ENCODE results near the gene GPSM1.

The GPSM1 gene

DNA sequence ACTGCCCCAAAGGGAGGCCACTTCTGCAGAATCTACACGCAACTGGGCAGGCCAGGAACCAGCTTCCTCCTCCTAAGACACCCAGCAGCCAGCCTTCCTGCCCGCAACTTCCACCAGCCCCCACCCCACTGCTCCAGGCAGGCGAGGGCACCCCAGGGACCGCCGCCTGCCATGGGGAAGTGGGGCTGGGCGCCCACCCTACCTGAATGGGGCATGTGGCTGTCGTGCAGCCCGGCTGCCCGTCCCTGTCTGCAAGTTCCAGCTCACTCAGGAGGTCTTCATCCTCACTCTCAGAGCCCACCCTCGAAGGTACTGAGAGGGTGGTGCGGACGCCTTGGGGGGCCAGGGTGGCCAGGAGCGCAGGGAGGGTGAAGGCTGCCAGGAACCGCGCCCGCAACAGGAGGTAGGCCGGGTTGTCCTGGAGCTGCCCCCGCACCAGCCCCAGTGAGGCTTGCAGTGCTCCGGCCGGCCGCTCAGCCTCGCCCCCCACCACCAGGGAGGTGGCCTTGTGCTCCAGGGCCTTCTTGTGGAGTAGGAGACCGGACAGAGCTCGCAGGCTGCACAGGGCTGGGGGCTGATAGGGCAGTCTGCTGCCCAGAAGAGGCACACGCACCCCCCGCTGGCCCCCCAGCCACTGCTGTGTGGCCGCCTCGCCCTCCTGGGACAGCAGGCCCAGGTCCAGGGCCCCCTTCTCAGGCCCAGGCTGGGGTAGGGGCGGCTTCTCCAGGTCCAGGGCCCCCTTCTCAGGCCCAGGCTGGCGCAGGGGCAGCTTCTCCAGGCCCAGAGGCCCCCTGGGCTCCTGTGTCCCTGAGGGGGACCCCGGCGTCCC, 50.2 kb downstream of the GPSM1 start:
- DNase-seq (ENCODE audit: low read depth): no peak

DNA sequence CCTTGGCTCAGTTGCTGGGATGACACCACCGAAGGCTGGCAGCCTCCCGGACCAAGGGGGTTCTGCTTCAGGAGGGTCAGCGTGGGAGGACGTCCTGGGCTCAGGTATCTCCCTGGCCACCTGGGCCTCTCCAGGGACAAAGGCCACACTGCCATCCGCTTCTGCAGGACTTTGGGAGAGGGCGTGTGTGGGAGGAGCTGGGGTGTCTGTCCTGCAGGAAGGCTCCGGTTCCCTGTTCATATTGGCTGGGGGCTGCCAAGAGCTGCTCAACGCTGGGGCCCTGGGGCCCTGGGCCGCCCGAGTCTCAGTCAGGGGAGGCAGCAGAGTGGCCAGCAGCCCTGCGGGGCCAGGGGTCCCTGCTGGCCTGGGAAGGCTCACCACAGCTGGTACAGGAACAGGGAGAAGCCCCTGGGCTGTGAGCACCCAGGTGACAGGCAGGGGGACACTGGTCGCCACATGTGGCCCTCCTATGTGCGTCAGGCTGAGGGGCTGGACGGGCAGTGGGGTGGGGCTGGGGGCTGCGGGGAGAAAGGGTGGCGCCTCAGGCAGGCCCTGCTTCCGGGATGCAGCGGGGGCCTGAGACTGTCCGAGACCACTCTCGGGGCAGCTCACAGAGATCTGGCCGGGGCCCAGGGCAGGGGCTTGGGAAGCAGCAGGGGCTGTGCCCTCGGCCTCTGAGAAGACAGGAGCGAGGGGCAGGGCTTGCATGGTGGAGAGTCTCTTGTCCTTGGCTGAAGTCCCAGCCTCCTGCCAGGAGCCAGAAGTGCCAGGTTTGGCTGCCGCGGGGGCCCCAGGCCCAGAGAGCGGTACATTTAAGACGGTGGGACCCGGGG, 51.0 kb downstream of the GPSM1 start:
- DNase-seq (ENCODE audit: low read depth): no peak

GRCh38 chr9:136379003-136379287, 51.6 kb downstream of the GPSM1 start:
- DNase-seq (ENCODE audit: low read depth): no peak

GRCh38 chr9:136379401-136379800, 52.1 kb downstream of the GPSM1 start:
- DNase-seq (ENCODE audit: low read depth): no peak

DNA sequence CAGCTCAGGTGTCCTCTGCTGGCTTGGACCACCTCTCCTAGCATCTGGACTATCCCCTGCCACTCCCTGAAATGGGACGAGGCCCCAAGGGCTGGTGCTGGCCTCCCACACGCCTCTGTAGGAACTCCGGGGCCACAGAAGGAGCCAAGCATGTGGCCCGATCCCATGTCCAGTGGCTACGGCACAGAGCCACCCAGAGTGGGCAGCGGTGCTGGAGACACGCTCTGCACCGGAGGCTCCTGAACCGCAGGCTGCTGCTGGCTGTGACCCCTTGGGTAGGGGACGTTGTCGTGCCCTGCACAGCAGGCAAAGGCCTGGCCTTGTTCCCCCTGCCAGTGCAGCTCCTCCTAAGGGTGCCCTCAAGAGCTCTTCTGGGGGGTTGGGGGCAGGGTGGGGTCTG, 52.6 kb downstream of the GPSM1 start:
- DNase-seq (ENCODE audit: low read depth): no peak

GRCh38 chr9:136380381-136380780, 53.0 kb downstream of the GPSM1 start:
- no peak for DNase-seq (ENCODE audit: low read depth)

GRCh38 chr9:136381311-136381710, 54.0 kb downstream of the GPSM1 start:
- no peak for DNase-seq (ENCODE audit: low read depth)

- no peak for DNase-seq (ENCODE audit: low read depth)
Measured at GRCh38 chr9:136381966-136382513, 54.7 kb downstream of the GPSM1 start.

DNA sequence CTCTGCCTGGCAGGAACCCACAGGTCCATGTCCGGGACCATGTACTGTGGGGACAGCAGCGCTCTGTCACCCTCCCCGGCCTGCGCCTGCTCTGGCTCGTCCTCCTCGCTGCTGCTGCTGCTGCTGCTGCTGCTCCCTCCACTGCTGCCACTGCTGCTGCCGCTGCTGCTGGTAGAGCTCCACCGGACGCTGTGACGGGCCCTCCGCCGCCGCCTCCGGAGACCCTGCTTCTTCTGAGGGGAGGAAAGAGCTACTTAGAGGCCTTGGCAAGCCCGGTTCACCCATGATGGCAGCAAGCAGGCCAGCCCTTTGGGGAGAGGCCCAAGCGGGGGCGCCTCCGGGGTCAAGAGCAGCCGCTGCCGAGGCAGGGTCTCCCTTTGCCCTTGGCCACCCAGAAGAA, 56.1 kb downstream of the GPSM1 start:
- no peak for DNase-seq (ENCODE audit: low read depth)

GRCh38 chr9:136385015-136385414, 57.7 kb downstream of the GPSM1 start:
- no peak for DNase-seq (ENCODE audit: low read depth)

- DNase-seq (ENCODE audit: low read depth): no peak
Measured at GRCh38 chr9:136386018-136386417, 58.7 kb downstream of the GPSM1 start.

DNA sequence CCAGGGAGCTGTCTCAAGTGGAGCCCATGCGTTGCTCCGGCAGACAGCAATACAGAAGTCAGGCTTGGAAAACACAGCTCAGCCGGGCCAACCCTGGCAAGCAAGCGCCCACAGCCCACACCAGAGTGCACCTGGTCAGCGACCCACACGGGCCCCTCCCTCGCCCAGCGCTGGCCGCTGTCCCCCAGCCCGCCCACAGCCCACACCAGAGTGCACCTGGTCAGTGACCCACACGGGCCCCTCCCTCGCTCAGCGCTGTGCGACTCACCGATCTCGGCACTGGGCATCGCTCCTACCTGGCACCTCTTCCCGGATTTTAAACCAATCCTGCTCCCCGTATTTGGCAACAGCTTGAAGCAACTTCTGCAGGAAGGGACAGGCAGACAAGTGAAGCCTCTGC, 59.9 kb downstream of the GPSM1 start:
- no peak for DNase-seq (ENCODE audit: low read depth)

DNA sequence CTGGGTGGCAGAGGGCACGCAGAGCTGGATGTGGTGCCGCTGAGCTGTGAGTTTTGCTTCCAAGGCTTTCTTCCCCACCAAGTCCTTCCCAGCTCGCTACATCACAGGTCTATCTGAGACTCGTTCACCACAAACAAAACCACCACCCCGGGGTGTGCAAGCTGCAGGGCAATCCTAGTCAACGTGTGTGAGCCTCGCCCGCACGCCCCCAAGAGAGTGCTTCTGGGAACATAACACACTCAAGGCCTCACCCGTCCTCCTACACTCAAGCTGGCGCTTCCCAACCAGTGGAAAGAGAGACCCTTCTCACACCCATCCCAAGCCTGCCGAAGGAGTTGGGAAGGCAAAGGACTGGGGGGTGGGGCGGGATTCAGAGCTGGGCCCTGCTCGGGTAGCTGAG, 62.1 kb downstream of the GPSM1 start:
- DNase-seq (ENCODE audit: low read depth): no peak

DNA sequence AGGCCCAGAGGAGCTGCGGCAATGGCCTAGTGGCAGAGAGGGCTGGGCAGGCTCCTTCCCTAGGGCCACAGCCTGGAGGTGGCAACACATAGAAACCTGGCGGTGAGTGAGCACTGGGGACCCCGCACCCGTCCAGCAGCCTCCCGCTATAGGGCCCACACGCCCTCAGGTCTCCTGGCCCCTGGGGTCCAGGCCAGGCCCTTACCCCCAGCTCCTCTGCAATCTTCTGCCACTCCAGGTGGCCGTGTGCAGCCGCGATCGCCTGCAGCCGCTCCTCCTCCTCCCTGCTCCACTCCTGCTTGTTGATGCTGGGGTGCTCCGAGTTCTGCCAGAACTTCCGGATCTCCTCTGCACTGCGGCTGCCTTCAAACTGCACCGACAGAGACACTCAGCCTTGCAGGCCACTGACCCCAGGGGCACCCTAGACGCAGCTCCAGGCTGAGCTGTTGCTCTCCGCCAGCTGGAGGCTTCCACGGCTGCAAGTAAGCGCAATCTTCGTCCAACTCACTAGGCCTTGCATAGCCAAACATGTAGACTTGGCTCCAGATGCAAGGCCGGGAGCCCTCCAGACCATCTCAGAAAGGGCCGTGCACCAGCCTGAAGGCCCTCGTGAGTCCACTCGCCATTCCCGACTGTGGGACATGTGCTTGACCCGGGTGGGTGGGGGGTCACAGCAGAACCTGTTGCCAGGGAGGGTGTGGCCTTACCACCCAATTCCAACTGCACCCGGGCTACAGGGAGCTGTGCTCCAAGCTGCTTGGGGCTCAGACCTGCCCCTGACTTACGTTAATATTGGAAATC, 64.6 kb downstream of the GPSM1 start:
- no peak for DNase-seq (ENCODE audit: low read depth)

DNA sequence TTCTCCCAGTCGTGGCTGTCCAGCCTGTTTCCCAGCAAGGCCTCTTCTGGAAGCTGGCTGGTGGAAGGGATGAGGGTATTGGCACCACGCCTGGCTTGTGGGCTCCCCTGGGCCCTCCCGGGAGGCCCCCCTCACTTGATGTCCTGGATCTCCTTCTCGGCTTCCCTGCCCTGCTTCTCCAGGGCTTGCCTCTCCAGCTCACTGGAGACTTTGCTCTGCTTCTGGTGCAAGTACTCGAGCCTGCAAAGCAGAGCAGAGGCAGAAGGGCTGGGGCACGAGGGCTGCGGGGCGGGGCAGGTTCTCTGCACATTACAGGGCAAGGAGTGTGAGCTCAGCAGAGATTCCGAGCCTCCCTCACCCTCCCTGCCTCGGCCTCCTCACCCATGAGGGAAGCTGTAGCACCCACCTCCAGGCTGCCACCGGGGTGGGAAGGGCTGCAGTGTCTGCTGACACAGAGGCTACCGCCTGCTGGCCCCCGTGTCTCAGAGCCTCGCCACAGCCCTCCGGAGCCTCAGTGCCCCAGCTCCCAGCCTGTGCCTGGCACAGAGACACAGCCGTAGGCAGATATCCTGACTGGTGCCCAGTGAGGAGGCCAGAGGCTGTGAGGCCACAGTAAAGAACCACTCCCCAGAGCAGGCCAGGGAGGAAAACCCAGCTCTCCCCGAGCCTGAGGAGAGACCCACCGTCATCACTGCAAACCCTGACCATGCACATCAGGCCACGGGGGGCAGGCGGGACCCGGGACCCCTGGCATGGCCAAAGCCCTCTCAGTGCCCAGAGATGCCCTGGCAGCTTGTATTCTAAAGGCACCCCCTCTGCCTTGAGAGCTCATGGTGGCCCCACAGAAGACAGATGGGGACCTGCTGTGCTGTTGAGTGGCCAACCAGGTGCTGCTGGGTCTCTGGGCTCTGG, 65.5 kb downstream of the GPSM1 start:
- DNase-seq (ENCODE audit: low read depth): no peak

GRCh38 chr9:136393531-136393930, 66.2 kb downstream of the GPSM1 start:
- DNase-seq (ENCODE audit: low read depth): no peak

- no peak for DNase-seq (ENCODE audit: low read depth)
Measured at GRCh38 chr9:136394312-136395019, 67.1 kb downstream of the GPSM1 start.

- DNase-seq (ENCODE audit: low read depth): no peak
Measured at GRCh38 chr9:136395020-136395340, 67.6 kb downstream of the GPSM1 start.

- no peak for DNase-seq (ENCODE audit: low read depth)
Measured at GRCh38 chr9:136395345-136396218, 68.2 kb downstream of the GPSM1 start.

- DNase-seq (ENCODE audit: low read depth): no peak
Measured at GRCh38 chr9:136396219-136396515, 68.8 kb downstream of the GPSM1 start.

All from HS-5 (cell line).